MM.1S (cell line): ENCODE results near the gene EML6.

ENCODE experiments used
- CTCF ChIP-seq: fragments of 300-600 bp; sonication (generic); IDR thresholded peaks from 2 replicates; pipeline ENCODE4 v1.5.1; 2016; ENCODE audit warnings: antibody characterized with exemption, low read length, mixed read lengths
- EZH2 ChIP-seq: fragments of 300-600 bp; sonication (generic); optimal IDR thresholded peaks from 2 replicates; pipeline ENCODE3; 2017; ENCODE audit warnings: low read depth, mild to moderate bottlenecking, antibody characterized with exemption, low read length, mixed read lengths

- TF ChIP-seq CTCF (no peak), EZH2 (no peak)
These were observed 242.0 kb downstream of the EML6 start for GRCh38 chr2:54965425-54965824.
